ENCODE data around the gene KATNIP. TPM values are rescaled to one million over a fixed set of nuclear protein-coding genes. Genes with fewer than 3 reads are reported as not detected.
A peak's percentile ranks its signal among the peaks of the same experiment; 100 is the strongest.

KATNIP gene
- total and polyA plus RNA-seq, 9 of the 15 experiments (the other 6 are each of a cell fraction or from before 2014, with no cell fraction given), result 1.7 to 13.2 (median 8.0) TPM

DNA sequence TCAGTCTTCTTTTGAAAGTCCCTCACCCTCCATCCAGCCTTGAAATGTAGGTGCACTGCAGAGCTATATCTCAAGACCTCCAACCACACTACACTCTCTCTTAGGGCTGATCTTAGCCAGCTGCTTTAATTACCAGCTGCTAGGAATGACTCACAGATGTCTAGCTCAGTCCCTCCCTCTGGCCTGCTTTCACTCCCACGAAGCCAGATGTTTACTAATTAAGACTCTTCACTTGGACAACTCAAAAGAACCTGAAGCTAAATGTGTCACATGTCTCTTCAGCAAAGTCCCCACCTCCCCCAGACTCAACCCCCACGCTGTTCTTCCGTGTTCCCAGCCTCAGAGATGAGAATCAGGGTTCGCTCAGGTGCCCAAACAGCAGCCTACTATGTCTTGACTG lies 2.8 kb upstream of the KATNIP start (continued):
- TF ChIP-seq, protein P1, sequence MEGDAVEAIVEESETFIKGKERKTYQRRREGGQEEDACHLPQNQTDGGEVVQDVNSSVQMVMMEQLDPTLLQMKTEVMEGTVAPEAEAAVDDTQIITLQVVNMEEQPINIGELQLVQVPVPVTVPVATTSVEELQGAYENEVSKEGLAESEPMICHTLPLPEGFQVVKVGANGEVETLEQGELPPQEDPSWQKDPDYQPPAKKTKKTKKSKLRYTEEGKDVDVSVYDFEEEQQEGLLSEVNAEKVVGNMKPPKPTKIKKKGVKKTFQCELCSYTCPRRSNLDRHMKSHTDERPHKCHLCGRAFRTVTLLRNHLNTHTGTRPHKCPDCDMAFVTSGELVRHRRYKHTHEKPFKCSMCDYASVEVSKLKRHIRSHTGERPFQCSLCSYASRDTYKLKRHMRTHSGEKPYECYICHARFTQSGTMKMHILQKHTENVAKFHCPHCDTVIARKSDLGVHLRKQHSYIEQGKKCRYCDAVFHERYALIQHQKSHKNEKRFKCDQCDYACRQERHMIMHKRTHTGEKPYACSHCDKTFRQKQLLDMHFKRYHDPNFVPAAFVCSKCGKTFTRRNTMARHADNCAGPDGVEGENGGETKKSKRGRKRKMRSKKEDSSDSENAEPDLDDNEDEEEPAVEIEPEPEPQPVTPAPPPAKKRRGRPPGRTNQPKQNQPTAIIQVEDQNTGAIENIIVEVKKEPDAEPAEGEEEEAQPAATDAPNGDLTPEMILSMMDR (IDR thresholded peaks at IDR 0.05 in 2 of 3, conservative IDR thresholded peaks at IDR 0.05 in 1 of 3; ENCODE audit: insufficient read depth in 2 of 3, low read depth in 1 of 3, low read length in 3 of 3), result no peak
- no peak for TF ChIP-seq KLF13 (tag; IDR thresholded peaks at IDR 0.05; ENCODE audit: borderline replicate concordance, low read depth)
- TF ChIP-seq, protein P2, sequence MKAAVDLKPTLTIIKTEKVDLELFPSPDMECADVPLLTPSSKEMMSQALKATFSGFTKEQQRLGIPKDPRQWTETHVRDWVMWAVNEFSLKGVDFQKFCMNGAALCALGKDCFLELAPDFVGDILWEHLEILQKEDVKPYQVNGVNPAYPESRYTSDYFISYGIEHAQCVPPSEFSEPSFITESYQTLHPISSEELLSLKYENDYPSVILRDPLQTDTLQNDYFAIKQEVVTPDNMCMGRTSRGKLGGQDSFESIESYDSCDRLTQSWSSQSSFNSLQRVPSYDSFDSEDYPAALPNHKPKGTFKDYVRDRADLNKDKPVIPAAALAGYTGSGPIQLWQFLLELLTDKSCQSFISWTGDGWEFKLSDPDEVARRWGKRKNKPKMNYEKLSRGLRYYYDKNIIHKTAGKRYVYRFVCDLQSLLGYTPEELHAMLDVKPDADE (conservative IDR thresholded peaks at IDR 0.05; ENCODE audit: control insufficient read depth, low read depth, low read length), result 0 out of 2 replicates have a peak, but pooled peaks have one; percentile 46
- TF ChIP-seq MCM5 (IDR thresholded peaks at IDR 0.05; ENCODE audit: low read depth), result no peak
- TF ChIP-seq, protein P3, sequence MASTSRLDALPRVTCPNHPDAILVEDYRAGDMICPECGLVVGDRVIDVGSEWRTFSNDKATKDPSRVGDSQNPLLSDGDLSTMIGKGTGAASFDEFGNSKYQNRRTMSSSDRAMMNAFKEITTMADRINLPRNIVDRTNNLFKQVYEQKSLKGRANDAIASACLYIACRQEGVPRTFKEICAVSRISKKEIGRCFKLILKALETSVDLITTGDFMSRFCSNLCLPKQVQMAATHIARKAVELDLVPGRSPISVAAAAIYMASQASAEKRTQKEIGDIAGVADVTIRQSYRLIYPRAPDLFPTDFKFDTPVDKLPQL (IDR thresholded peaks at IDR 0.05; ENCODE audit: extremely low read depth, insufficient read length), result no peak
- TF ChIP-seq, protein P4, sequence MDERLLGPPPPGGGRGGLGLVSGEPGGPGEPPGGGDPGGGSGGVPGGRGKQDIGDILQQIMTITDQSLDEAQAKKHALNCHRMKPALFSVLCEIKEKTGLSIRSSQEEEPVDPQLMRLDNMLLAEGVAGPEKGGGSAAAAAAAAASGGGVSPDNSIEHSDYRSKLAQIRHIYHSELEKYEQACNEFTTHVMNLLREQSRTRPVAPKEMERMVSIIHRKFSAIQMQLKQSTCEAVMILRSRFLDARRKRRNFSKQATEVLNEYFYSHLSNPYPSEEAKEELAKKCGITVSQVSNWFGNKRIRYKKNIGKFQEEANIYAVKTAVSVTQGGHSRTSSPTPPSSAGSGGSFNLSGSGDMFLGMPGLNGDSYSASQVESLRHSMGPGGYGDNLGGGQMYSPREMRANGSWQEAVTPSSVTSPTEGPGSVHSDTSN (CRISPR knock-in tag; IDR thresholded peaks at IDR 0.05; ENCODE audit: low read depth), result no peak
- TF ChIP-seq, protein P4 (tag; conservative IDR thresholded peaks at IDR 0.05; ENCODE audit: low read depth), result 0 out of 2 replicates have a peak, but pooled peaks have one; percentile 27
- TF ChIP-seq JUND (IDR thresholded peaks at IDR 0.05; ENCODE audit: borderline replicate concordance, low read depth, low read length), result peak; percentile 96
- TF ChIP-seq JUND (tag; IDR thresholded peaks at IDR 0.05; ENCODE audit: borderline replicate concordance, low read depth, low read length), result peak; percentile 91; the same call in 2 of the 3 replicates
- TF ChIP-seq OTX1 (CRISPR knock-in tag; IDR thresholded peaks at IDR 0.05), result no peak
- peak; percentile 54; the same call in 1 of the 2 replicates for TF ChIP-seq SMARCC2 (IDR thresholded peaks at IDR 0.05; ENCODE audit: low read depth)
- no peak for TF ChIP-seq PHF20 (IDR thresholded peaks at IDR 0.05; ENCODE audit: partially characterized antibody)
- TF ChIP-seq ZNF354B (CRISPR knock-in tag; IDR thresholded peaks at IDR 0.05), result no peak
- no peak for TF ChIP-seq ZNF444 (CRISPR knock-in tag; IDR thresholded peaks at IDR 0.05)
- TF ChIP-seq, protein P5, sequence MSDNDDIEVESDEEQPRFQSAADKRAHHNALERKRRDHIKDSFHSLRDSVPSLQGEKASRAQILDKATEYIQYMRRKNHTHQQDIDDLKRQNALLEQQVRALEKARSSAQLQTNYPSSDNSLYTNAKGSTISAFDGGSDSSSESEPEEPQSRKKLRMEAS (CRISPR knock-in tag; IDR thresholded peaks at IDR 0.05), result no peak
- TF ChIP-seq TBL1XR1 (IDR thresholded peaks at IDR 0.05; ENCODE audit: low read length in 2 of 2), result peak in 1 of 2 experiments; percentile 78; a peak in 2 of 4 replicates
- no peak for TF ChIP-seq MAFF (IDR thresholded peaks at IDR 0.05; ENCODE audit: low read length)
- TF ChIP-seq ZNF23 (CRISPR knock-in tag; IDR thresholded peaks at IDR 0.05), result no peak
- peak; percentile 86 for TF ChIP-seq ARID1B (IDR thresholded peaks at IDR 0.05)
- no peak for TF ChIP-seq PML (IDR thresholded peaks at IDR 0.05; ENCODE audit: low read length)
- TF ChIP-seq, protein P6, sequence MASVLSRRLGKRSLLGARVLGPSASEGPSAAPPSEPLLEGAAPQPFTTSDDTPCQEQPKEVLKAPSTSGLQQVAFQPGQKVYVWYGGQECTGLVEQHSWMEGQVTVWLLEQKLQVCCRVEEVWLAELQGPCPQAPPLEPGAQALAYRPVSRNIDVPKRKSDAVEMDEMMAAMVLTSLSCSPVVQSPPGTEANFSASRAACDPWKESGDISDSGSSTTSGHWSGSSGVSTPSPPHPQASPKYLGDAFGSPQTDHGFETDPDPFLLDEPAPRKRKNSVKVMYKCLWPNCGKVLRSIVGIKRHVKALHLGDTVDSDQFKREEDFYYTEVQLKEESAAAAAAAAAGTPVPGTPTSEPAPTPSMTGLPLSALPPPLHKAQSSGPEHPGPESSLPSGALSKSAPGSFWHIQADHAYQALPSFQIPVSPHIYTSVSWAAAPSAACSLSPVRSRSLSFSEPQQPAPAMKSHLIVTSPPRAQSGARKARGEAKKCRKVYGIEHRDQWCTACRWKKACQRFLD (CRISPR knock-in tag; IDR thresholded peaks at IDR 0.05), result peak; percentile 62; the same call in 1 of the 2 replicates

All from K562 (cell line).